Left lung (tissue), 10 donors: ENCODE measurements around the gene PRKG1. TPM values are rescaled to one million over a fixed set of nuclear protein-coding genes. Genes with fewer than 3 reads are reported as not detected.

Experiments used
- ATAC-seq: fragments of 200-7000 bp; cut with Tn5 transposase; one replicate; pipeline ENCODE4 v1.9.1; 2020; ENCODE audit warnings: moderate library complexity
- DNase-seq, 4 donors: peaks; one replicate each; pipeline ENCODE4 v3.0.0-alpha.2; 2013 to 2020
- H3K27ac ChIP-seq, 2 donors: fragments of 200-600 bp; sonication (generic) in 1 of 2; one replicate each; pipeline versions ENCODE4 v1.5.0 to v1.8.0; 2020 to 2021
- H3K27me3 ChIP-seq, 2 donors: fragments of 200-600 bp; sonication (generic) in 1 of 2; one replicate each; pipeline versions ENCODE4 v1.5.0 to v1.8.0; 2020 to 2021
- H3K36me3 ChIP-seq, 2 donors: fragments of 200-600 bp; sonication (generic) in 1 of 2; one replicate each; pipeline versions ENCODE4 v1.5.0 to v1.8.0; 2020 to 2021
- H3K4me1 ChIP-seq, 2 donors: fragments of 200-600 bp; one replicate each; pipeline ENCODE4 v1.8.0; 2021
- H3K4me3 ChIP-seq, 2 donors: fragments of 200-600 bp; sonication (generic) in 1 of 2; one replicate each; pipeline versions ENCODE4 v1.5.0 to v1.8.0; 2020 to 2021; ENCODE audit warnings: mild to moderate bottlenecking in 1 of 2
- H3K9me3 ChIP-seq, 2 donors: fragments of 200-600 bp; sonication (generic) in 1 of 2; one replicate each; pipeline versions ENCODE4 v1.5.0 to v1.8.0; 2020 to 2021
- CTCF ChIP-seq, 2 donors: fragments of 200-600 bp; sonication (generic) in 1 of 2; IDR thresholded peaks; one replicate each; pipeline versions ENCODE4 v1.5.0 to v1.8.0; 2021; ENCODE audit warnings: antibody characterized with exemption in 2 of 2
- intact Hi-C, 2 donors: fragments of 100-400 bp; cut with DNase I; formaldehyde crosslinking; loops; one replicate each; pipeline versions ENCODE4 v1.11.2 to v1.14.2; 2022
- polyA plus RNA-seq, 6 donors: library from polyadenylated mRNA; unstranded; fragments of 120-200 nt; gene quantifications; one replicate each; pipeline ENCODE4 v1.2.1, GENCODE V29; 2013; ENCODE audit not compliant: insufficient read length in 6 of 6
- total RNA-seq, 2 donors: library from RNA; stranded (reverse); fragmentation: NEBNext Ultra II Directional; extraction: Animal tissue kit (Norgen Biotek cat#: 25700); gene quantifications; one replicate each; pipeline ENCODE4 v1.2.1, GENCODE V29; 2021
- donor health status: DM: no; HTN: yes; CAD: no.
- donor health status: DM: no; HTN: no; CAD: no.

The PRKG1 gene
- total and polyA plus RNA-seq, 8 donors, result 15.6 to 29.0 (median 17.8) TPM

DNA sequence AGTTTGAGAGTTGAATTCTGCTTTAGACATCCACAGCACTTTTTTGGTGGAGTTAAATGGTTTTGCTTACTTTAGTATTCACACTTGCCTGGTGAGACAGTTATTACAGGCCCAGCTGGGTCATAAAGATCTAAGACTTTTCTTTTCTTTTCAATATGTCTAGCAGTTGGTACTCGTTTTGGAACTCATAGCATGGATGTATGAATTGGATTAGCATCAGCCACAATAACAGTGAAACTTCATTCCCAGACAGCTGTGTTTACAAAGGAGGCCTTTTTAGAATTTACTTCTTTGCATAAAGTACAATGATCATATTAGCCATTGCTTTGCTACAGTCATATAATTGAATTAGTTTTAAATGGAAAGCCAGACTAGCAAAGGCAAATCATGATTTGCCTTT, 1071.3 kb downstream of the PRKG1 start:
- DNase-seq, result no peak

GRCh38 chr10:52146766-52147165, 1072.5 kb downstream of the PRKG1 start:
- Histone ChIP-seq H3K27ac (no peak overlapping the region), H3K27me3 (no peaks in the 10 kb centered on the region), H3K4me3 (no peak overlapping the region), H3K4me1 (no peaks in the 10 kb centered on the region), H3K36me3 (no peaks in the 10 kb centered on the region), H3K9me3 (no peaks in the 10 kb centered on the region)
- TF ChIP-seq CTCF (IDR thresholded peaks at IDR 0.05), result no peak
- intact Hi-C loops, result no loop called here
- DNase-seq, result peak in 1 of 4 donors; percentile 28
- ATAC-seq, result no peak

More for the DNA sequence above, 1071.3 kb downstream of the PRKG1 start:
- H3K4me1 ChIP-seq, result no peaks in the 10 kb centered on the region
- TF ChIP-seq CTCF (IDR thresholded peaks at IDR 0.05), result no peak
- no peak for ATAC-seq
- H3K4me3 ChIP-seq, result no peak overlapping the region
- H3K27me3 ChIP-seq, result no peaks in the 10 kb centered on the region
- no peak overlapping the region for H3K27ac ChIP-seq
- intact Hi-C loops, result no loop called here
- no peaks in the 10 kb centered on the region for H3K9me3 ChIP-seq
- H3K36me3 ChIP-seq, result no peaks in the 10 kb centered on the region

DNA sequence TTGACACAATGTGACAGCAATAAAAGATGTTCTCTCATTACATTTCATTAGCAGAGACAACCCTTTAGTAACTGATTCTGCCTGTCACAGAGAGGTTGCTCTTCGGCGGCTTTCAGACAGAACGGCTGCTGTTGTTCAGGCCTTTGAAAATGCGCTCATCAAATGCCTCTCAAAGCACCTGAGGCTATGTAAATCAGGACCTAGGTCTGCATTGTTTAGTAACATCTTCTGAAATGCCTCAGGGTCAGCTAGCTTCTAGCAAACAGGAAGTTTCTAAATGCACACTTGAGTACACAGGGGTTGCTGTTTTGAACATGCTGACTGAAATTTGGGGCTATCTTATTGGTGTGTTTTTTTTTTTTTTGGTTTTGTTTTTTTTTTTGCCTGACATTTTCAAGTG, 1096.5 kb downstream of the PRKG1 start:
- Histone ChIP-seq H3K36me3 (no peaks in the 10 kb centered on the region), H3K9me3 (peaks cover 0 to 2% of the 10 kb centered on the region in 2 donors), H3K4me3 (no peak overlapping the region), H3K27me3 (no peaks in the 10 kb centered on the region), H3K27ac (no peak overlapping the region), H3K4me1 (no peaks in the 10 kb centered on the region)
- intact Hi-C loops, result no loop called here
- ATAC-seq (no peak), DNase-seq (no peak)
- no peak for TF ChIP-seq CTCF (IDR thresholded peaks at IDR 0.05)

DNA sequence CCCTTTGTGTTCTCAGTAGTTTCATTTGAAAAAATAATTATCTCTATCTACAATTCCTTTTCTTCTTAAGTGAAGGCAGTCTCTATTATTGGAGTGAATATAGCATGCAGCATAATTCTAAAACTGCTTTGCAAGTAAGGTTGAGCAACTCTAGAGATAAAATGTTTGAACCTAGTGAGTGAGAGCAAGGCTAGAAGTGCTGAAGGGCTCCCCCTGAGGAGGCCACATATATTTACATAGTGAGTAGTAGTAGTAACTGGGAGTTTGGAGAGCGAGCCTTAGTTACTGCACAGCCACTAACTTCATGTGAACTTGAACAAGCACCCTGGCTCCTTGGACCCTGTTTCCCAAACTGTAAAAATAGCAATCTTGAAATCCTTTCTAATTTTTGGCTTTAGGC, 1098.3 kb downstream of the PRKG1 start:
- DNase-seq, result peak in 2 of 4 donors; percentile 13 to 50
- H3K27me3 ChIP-seq, result no peaks in the 10 kb centered on the region
- H3K27ac ChIP-seq, result no peak overlapping the region
- ATAC-seq, result peak; percentile 82
- H3K36me3 ChIP-seq, result no peaks in the 10 kb centered on the region
- peaks cover 0 to 2% of the 10 kb centered on the region in 2 donors for H3K9me3 ChIP-seq
- no peaks in the 10 kb centered on the region for H3K4me1 ChIP-seq
- TF ChIP-seq CTCF (IDR thresholded peaks at IDR 0.05), result no peak
- intact Hi-C loops, result no loop called here
- H3K4me3 ChIP-seq, result no peak overlapping the region

DNA sequence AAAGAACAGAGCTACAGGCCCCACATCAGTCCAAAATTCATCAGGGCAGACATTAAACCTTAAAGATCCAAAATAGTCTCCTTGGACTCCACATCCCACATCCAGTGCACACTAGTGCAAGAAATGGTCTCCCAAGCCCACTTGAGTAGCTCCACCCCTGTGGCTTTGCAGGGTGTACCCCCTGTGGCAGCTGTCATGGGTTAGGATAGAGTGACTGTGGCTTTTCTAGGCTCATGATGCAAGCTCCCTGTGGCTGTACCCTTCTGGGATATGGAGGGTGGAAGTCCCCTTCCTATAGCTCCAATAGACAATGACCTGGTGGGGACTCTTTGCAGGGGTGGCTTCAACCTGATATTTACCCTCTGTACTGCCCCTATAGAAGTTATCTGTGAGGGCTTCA, 1111.0 kb downstream of the PRKG1 start:
- Histone ChIP-seq H3K9me3 (peaks cover 0 to 7% of the 10 kb centered on the region in 2 donors), H3K4me3 (no peak overlapping the region), H3K27me3 (no peaks in the 10 kb centered on the region), H3K36me3 (no peaks in the 10 kb centered on the region), H3K4me1 (no peaks in the 10 kb centered on the region), H3K27ac (no peak overlapping the region)
- intact Hi-C loops, result no loop called here
- DNase-seq (no peak), ATAC-seq (no peak)
- TF ChIP-seq CTCF (IDR thresholded peaks at IDR 0.05), result no peak
